Hematopoietic multipotent progenitor cell treated with erythropoietin and hydrocortisone succinate and interleukin-3 and kit ligand, for 8 days (in vitro differentiated cells): ENCODE data around the gene MCTS1.
"Not testable (repeated sequence)": the region's sequence is repeated elsewhere in the genome, so short reads cannot be mapped to it uniquely, and the experiment has no call there.

ENCODE experiments used
- DNase-seq: peaks from one replicate; pipeline ENCODE4 v3.0.0-alpha.2; 2015

MCTS1 gene

DNA sequence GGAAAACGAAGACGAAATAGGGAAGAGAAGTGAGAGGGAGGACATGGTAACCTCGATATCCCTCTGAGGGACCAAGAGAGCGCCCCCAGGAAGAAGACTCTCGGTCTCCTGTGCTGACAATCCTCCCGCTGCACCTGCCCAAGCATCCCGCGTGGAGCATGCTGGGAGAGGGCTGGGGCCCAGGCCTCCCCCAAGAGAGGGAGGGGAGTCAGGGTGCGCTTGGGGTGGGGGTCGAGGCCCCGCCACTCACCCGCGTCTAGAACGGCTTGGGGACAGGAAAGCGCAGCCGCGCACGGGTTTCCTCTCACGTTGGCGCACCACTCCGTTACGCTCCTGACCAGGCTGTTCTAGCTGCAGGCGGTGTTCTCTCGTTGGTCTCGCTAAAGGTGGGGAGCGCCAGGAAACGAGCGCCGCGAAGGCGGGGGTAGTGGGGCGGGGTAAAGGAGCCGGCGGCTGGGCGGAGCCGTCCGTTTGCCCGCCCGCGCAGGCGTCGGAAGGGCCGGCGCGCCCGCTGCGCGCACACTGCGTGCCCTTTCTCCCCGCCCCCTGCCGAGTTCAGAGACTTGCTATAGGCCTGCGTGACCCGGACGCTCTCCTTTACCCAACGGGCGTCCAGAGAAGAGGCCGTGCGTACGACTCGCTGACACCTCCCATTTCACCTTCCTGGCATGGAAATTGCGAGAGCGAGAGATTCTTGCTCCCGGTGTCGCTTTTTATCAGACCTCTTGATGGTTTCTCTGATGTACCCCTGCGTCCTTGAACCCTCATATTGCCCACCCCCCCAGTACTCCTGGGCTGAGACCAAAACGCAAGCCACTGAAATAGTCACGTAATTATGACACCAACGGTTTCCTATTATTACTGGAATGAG is 26.0 kb downstream of the MCTS1 start, which contains the start of gene C1GALT1C1:
Gene C1GALT1C1 (minus strand): TSS at position 388 of the 871 bp plus-strand sequence. CDS start 2,888 bp downstream, outside the sequence.
- DNase-seq, result peak; percentile 92

DNA sequence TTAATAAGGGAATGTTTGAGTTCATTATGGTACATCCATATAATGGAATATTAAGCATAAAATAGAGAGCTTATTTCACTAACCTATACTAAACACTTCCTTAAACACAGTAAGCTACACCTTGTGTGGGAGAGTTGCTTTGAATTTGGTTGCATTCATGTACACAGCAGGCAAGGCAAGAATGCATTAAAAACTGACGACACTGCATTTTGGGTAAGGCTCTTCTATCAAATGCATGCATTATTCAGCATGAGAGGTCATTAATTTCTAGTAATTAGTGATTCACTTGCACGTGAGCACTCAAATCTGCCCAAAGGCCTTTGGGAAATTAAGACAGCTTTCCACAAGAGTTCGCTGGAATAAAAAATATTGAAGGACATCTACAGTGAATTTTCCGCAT is 34.7 kb downstream of the MCTS1 start:
- DNase-seq, result no peak

DNA sequence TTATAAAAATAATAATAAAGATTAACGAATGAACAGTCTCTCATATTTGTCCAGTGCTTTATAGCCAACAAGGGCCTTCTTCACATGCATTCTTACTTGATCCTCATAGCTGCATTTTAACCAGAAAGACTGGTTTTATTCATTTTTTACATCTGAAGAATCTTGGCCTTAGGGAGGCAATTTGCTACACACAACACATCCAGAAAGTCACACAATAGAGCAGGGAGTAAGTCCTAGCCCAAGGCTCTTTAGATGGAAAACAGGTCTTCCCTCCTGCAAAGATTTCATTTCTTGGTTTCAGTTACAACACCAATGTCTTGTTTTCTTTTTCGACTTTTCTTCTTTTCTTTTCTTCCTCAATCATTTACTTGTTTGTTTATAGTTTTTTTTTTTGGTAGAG is 39.0 kb downstream of the MCTS1 start:
- DNase-seq, result no peak

DNA sequence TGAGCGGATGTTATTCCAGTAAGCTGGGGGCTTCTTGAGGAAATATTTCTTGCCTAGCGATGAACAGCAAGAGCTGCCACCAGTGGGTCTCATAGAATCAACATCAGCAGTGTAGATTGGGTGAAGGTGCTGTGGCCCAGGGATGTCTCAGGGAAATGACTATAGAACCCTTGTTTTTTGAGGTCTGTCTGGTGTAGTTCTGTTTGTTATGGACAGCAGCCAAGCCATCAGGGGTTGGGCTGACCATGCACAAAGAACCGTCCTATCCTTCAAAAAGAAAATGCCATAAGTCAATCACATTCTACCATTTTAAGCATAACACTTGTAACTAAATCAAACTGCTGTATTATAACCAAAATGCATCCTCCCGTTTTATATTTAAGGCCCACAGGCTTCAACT is 43.2 kb downstream of the MCTS1 start:
- no peak for DNase-seq

DNA sequence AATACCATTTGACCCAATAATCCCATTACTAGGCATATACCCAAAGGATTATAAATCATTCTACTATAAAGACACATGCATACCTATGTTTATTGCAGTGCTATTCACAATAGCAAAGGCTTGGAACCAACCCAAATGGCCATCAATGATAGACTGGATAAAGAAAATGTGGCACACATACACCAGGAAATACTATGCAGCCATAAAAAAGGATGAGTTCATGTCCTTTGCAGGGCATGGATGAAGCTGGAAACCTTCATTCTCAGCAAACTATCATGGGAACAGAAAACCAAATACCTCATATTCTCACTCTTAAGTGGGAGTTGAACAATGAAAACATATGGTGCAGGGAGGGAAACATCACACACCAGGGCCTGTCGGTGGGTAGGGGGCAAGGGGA is 48.4 kb downstream of the MCTS1 start:
- DNase-seq, result not testable (repeated sequence)

DNA sequence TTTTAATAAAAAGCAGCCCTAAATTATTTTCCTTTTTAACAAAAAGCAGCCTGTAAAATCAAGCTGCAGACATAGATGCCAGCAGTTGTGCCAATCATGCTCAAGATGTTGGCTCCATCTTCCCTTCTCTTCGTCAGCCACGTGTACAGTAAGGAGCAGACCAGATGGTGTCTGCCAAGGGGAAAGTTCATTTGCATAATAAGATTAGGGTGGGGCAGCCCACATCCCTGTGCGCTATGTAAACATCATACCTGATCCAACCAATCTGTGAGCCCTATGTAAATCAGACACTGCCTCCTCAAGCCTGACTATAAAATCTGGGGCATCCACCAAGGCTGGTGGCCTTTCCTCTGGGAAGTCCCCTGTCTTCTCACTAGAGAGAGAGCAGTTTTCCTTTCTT is 49.1 kb downstream of the MCTS1 start:
- DNase-seq, result no peak

DNA sequence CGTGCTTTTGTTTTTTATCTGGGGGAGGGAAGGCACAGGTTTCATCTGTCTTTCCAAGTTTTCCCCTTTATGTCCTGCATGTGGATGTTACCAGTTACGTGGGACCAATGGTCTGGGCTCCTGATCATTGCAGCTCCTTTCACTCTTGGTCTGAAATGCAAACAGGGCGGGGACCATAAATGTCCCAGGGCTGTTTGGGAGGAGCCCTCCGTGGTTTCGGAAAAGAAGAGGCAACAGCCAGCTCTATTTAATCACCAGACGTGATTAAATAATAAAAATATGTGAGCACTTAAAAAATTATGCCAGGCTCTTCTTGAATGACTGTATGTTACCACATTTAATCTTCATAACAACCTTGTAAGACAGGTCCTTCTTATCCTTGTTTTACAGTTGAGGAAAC is 56.7 kb downstream of the MCTS1 start:
- DNase-seq, result peak; percentile 9
